HG02870 (cell line): ENCODE measurements around the gene MAPRE2.

Experiments used
- ATAC-seq: cut with Tn5 transposase; IDR thresholded peaks from one replicate; pipeline ENCODE4 v1.9.1; 2021; ENCODE audit warnings: mild to moderate bottlenecking, moderate library complexity; ENCODE audit not compliant: unreplicated experiment

MAPRE2 gene

DNA sequence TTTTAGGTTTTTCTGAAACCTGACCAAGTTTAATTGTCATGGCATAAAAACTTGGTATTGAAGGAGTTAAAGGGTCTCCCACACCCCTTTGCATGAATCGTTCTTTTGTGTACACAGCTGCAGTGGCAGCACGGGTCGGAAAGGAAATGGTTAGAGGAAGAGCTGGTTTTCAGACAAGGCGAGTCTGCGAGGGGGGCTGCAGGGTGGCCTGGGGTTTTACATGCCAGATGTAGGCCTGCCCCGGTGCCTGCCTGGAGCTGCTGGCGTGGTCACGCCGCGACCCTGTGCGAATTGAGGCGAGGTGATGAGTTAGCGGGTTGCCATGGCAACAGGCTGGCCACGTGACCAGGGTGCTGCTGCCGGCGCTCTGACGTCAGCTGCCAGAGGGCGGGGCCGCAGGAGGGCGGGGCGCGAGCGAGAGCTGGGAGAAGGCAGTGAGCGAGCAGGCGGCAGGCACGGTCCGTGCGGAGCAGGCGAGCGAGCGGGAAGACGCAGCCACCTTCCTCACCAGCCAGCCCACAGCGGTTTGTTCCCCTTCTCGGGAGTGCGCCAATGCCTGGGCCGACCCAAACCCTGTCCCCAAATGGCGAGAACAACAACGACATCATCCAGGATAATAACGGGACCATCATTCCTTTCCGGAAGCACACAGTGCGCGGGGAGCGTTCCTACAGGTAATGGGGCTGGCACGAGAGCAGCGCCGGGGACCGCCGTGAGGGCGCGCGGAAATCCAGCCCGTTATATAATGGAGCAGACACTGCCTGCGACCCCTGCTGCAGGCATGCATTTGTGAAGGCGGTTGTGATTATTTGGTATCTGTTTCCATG is at the start of gene MAPRE2:
TSS of gene MAPRE2 (plus strand) at position 426 of the 827 bp plus-strand sequence. CDS start at position 553, 127 bp downstream.
- peak; percentile 70 for ATAC-seq

GRCh38 chr18:34991561-34991960 is 49.7 kb upstream of the MAPRE2 start:
- ATAC-seq, result no peak

DNA sequence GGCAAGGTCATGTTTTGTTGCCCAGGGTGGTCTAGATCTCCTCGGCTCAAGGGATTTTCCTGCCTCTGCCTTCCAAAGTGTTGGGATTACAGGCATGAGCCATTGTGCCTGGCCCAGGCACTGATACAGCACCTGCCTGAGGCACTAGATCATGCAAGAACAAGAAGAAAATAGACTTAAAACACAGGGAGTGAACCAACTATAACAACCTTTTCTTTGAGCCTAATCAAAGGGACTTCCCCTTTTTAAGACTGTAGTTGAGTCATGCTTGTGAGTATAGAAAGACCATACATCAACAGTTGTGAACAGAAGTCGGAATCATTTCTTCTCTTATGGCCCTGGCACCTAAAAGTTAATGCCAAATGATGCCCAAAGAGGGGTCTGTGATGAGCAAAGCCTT is 47.9 kb upstream of the MAPRE2 start:
- no peak for ATAC-seq

- no peak for ATAC-seq
These were observed 45.5 kb upstream of the MAPRE2 start for GRCh38 chr18:34995746-34996145.

DNA sequence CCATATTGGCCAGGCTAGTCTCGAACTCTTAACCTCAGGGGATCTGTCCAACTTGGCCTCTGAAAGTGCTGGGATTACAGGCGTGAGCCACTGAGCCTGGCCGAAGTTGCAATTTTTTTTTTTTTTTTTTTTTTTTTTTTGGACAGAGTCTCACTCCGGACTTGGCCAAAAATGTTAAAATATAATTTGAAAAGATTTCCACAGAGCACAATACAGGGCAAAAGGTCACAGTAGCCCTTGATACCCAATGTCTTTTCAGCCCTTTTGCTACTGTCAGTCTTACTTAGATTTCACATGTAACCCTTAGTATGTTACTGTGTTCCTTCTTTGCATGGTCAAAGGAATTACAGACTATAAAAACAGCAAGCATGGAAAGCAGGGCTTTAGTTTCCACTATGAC is 42.6 kb upstream of the MAPRE2 start:
- ATAC-seq, result no peak

GRCh38 chr18:34999756-35000289 is 41.4 kb upstream of the MAPRE2 start:
- ATAC-seq, result no peak

DNA sequence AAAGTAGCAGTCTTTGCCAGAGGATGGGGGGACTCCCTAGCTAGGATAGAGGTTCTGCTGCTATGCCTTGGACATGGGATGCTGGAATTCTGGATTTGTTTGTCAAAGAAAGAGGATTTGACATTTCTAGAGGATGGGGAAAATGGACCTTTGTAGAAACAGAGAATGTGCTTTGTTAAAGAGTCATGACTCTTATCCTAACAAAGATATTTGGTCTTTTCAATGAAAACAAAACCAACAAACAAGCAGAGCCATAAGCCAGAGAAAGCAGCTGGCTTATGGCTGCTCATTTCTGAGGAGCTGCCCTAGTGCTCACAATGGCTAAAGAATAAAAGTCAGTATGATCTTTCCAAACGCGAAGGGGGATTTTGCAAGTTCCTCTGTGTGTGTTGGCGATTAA is 40.8 kb upstream of the MAPRE2 start:
- ATAC-seq, result no peak

DNA sequence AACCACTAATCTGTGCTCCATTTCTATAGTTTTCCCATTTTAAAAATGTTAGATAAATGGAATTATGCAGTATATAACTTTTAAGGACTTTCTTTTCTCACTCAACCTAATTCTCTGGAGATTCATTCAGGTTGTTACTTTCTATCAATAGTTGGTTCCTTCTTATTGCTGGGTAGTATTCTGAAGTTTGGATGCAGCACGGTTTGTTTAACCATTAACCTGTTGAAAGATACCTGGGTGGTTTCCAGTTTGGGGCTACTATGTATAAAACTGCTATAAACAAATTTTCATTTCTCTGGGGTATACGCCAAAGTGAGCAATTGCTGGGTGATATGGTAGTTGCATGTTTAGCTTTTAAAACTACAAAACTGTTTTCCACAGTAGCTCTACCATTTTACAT is 39.1 kb upstream of the MAPRE2 start:
- no peak for ATAC-seq

DNA sequence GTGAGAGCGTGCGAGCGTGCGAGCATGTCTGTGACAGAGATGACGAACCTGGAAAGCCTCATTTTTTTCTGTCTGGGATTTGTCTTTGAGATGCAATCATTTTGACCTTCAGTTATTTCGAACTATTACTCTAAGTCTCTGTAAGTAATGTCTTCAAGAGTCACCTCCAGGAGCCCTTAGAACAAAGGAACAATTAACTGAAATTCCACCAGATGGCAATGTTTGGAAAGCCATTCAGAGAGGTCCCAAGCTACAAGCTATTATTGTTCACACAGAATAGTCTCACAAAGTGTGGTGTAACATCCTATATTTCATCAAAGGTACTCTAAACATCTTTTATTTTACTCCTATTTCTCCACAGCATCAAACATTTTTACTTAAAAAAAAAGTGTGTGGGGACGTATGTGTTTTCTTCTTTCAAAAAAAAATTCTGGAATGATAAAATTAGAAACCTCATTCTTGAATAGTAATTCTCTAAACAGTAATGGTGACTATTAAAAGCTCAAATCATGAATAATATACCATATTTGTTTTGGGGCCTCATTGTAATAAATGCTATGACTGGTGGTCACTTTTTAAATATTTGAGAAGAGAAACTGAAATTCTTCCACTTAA is 35.1 kb upstream of the MAPRE2 start:
- peak; percentile 84 for ATAC-seq

- ATAC-seq, result no peak
These were observed 31.1 kb upstream of the MAPRE2 start for GRCh38 chr18:35010156-35010555.

- no peak for ATAC-seq
These were observed 30.2 kb upstream of the MAPRE2 start for GRCh38 chr18:35010993-35011392.

DNA sequence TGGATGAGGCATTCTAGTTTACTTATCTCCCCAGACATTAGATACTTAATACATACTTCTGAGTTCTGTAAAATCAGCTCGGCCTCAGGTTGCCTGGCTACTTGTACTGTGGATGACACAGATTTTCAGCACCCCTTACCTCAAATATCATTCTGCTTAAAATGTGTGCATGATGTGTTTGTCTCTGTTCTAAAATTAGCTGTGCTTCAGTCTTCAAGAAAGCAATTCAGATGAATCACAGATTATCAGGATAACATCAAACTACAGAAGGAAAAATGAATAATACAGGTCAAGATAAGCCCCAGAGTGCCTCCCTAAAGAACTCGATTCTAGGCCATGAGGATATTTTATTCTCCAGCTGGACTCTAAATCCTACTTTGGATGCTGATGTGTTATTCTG is 21.3 kb upstream of the MAPRE2 start:
- ATAC-seq, result no peak

DNA sequence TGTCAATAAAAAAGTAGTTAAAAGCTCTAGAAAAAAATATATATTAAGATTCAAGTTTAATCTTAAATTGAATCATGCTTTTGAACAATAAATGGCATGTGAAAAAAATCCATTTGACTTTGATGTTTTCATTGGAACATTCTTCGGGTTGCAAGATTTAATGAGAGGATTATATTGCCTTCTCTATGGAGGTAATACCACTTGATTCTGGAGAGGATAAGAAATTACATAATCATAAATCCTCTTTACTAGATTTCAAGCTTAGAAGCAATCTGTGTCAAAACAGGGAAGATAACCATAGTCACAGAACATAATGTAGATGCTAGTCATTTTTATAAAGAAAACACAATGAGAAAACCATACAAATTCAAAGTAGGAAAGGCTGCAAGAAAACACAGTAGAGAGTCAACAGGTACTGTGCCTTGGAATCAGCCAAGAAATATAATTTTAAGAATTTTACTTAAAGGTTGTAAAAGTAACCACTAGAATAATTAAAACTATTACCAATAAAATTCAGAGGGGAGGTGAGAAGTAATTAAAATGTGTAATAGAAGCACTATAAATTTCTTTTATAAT is 18.7 kb upstream of the MAPRE2 start:
- no peak for ATAC-seq

DNA sequence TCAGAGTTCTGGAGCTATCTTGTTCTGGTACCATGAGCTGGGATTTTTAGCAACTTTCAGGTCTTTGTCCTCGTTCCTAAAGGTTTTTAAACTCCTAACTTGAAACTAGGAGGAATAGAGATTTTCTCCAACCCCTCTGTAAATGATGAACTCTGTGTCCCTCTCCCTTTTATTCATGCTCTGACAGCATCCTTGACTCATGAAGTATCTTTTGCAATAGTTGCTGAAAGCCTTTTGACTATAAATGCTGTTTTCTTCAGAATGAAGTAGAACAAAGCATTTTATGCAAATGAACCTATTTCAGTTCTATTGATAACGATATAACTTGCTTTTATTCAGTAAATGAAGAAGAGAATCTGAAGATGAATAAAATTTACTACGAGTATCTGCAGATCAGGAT is 17.0 kb upstream of the MAPRE2 start:
- no peak for ATAC-seq

GRCh38 chr18:35024965-35025364 is 16.2 kb upstream of the MAPRE2 start:
- no peak for ATAC-seq

DNA sequence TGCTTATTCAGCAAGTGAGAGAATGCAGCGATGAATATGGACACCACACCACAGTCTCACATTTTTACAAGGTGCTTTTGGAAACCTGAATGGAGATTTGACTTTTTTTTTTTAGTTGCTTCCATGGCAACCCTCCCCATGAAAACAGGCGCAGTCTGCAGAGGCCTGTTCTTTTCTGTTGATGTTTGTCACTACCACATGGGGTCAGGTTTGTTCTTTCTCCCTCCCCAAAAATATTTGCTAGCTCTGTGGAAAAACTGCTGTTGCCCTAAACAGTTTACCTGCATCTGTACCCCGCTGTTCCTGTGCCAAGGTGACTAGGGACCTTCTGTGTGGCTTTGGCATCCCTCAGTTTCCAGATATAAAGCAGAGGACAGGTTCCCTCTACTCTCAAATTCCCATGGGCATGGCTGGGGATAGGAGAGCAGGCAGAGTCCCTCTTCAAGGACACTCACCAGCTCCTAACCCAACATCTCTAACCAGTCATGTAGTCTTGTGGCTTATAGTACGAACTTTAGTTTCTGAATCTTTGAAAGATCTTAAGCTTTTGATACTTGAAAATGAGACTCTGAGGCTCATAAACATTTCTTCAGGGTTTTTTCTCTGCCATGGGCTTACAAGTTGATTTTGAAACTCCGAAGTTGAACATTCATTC is 14.7 kb upstream of the MAPRE2 start:
- ATAC-seq, result peak; percentile 53

DNA sequence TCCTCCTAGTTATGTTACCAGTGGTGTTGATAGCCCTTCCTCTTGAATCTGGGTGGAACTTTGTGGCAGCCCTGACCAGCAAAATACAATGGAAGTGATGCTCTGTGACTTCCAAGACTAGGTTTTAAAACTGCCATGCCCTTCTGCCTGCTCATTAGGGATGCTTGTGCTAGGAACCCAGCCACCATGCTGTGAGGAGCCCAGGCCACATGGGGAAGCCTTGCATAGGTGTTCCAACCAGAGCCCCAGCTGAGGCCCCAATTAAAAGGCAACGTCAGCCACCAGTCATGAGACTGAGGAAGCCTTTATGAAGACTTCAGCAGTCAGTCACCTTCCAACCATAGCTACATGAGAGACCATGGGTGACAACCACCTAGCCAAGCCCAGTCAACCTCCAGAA is 14.0 kb upstream of the MAPRE2 start:
- ATAC-seq, result no peak

- no peak for ATAC-seq
These were observed 12.7 kb upstream of the MAPRE2 start for GRCh38 chr18:35028536-35028935.

GRCh38 chr18:35029103-35029502 is 12.1 kb upstream of the MAPRE2 start:
- no peak for ATAC-seq

DNA sequence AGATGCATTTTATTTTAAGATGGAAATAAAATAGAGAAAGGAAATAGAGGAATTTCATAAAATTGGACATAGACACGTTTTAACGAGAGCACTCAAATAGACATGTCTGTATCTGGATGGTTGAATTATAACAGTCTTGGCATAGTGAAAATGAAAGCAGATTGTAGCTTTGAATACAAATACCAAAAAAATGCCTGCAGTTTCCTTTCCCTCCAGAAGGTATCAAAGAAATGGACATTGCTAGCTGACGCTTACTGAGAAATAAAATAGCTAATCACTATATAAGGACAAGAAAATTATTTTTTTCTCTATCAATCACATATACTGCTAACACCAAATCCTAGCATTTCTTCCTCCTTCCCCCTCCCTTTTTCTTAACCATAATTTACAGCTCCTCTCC is 11.4 kb upstream of the MAPRE2 start:
- ATAC-seq, result peak; percentile 69

DNA sequence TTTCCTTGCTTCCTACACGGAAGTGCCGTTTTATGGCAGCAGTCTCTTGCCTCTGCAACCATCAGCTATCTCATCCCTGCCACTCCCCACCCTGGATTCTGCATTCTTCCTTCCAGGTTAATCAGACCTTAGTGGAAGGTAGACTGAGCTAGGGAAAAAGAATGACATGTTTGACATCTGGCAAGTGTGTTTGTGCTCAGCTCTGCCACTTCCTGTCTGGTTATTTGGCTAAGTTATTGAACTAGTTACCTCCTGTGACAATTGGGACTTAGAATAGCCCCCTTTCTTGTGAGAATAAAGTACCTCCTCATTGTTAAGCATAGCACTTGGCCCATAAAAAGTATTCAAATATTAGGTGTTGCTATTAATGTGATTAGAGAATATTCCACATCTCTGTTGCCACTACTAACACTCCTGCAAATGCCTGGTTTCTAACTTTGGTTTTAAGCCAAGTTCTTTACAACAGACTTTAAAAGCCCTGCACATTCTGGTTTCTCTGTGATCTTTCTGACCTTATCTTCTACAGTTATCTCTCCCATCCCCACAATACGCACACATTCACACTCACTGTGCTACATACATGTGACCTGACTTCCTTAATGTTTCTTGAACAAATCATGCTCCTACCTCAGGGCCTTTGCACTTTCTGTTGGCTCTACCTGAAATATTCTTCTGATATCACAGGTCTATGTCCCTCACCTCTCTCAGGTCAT is 10.8 kb upstream of the MAPRE2 start:
- peak; percentile 37 for ATAC-seq
